ENCODE measurements around the gene KIF1B. TPM values are rescaled to one million over a fixed set of nuclear protein-coding genes. Genes with fewer than 3 reads are reported as not detected.

The KIF1B gene
- total and polyA plus RNA-seq, 9 of the 15 experiments (the other 6 are each of a cell fraction or from before 2014, with no cell fraction given), result 2.8 to 19.8 (median 11.9) TPM

GRCh38 chr1:10379676-10380075 is 169.3 kb downstream of the KIF1B start:
- H4K20me1 ChIP-seq (replicated peaks; ENCODE audit: control insufficient read depth, insufficient read depth, low read length), result no peaks in the 10 kb centered on the region
- no peaks in the 10 kb centered on the region for H3K9me3 ChIP-seq (replicated peaks; ENCODE audit: control insufficient read depth, insufficient read depth, low read depth, low read length)
- ChIA-PET CTCF (ENCODE audit: low intra/inter-chr PET ratio) (no interaction called here), POLR2A (no interaction called here)
- no TSS peak for BruUV-seq (replicated peaks)
- no peak overlapping the region for H3K4me3 ChIP-seq
- H3K79me2 ChIP-seq (ENCODE audit: control insufficient read depth, insufficient read depth, low read length), result no peaks in the 10 kb centered on the region
- WGBS (ENCODE audit: insufficient coverage, low coverage, missing lambda C conversion rate), result 87% methylated on average over 6 of the region's 6 CpGs
- in situ Hi-C loops (cut with MboI) (loop anchor here (5.0 kb wide), 1 partner anchor 118 kb away; no protein-coding TSS in a partner anchor), intact Hi-C loops (cut with micrococcal nuclease) (loop anchor here (5.0 kb wide), 1 partner anchor 93 kb away; the partner anchor contains the start of genes DFFA and PEX14)
- no peak overlapping the region for H3K27ac ChIP-seq (ENCODE audit: extremely low read depth, low read depth, low read length)
- H3K27me3 ChIP-seq (ENCODE audit: control insufficient read depth in 2 of 2, insufficient read depth in 2 of 2, low read length in 2 of 2), result no peaks in the 10 kb centered on the region
- FAIRE-seq, result no peak
- H3K9me1 ChIP-seq (ENCODE audit: control insufficient read depth, insufficient read depth, low read length), result no peaks in the 10 kb centered on the region
- no peak for ATAC-seq
- no peak overlapping the region for H2AFZ ChIP-seq (ENCODE audit: low read depth, low read length)
- no peak for TF ChIP-seq ZNF121 (CRISPR knock-in tag; conservative IDR thresholded peaks at IDR 0.05)
- TF ChIP-seq BRF1 (IDR thresholded peaks at IDR 0.05; ENCODE audit: borderline replicate concordance, extremely low read depth, insufficient read length), result no peak
- TF ChIP-seq TAF9B (IDR thresholded peaks at IDR 0.05; ENCODE audit: partially characterized antibody), result no peak
- TF ChIP-seq MECOM (CRISPR knock-in tag; IDR thresholded peaks at IDR 0.05), result no peak
- TF ChIP-seq IFI16 (CRISPR knock-in tag; IDR thresholded peaks at IDR 0.05), result no peak
- no peak for TF ChIP-seq SPI1 (IDR thresholded peaks at IDR 0.05; ENCODE audit: borderline replicate concordance, low read depth, low read length)
- no peak for TF ChIP-seq CBX2 (IDR thresholded peaks at IDR 0.05; ENCODE audit: insufficient read depth, low read length, poor library complexity, severe bottlenecking)
- TF ChIP-seq, protein P1, sequence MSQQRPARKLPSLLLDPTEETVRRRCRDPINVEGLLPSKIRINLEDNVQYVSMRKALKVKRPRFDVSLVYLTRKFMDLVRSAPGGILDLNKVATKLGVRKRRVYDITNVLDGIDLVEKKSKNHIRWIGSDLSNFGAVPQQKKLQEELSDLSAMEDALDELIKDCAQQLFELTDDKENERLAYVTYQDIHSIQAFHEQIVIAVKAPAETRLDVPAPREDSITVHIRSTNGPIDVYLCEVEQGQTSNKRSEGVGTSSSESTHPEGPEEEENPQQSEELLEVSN (IDR thresholded peaks at IDR 0.05; ENCODE audit: borderline replicate concordance in 1 of 2, extremely low read depth in 1 of 2, insufficient read depth in 1 of 2, insufficient read length in 1 of 2, low read depth in 1 of 2, low read length in 1 of 2, poor library complexity in 1 of 2, severe bottlenecking in 1 of 2), result no peak
- TF ChIP-seq RCOR1 (IDR thresholded peaks at IDR 0.05; ENCODE audit: borderline replicate concordance in 1 of 2, low read depth in 2 of 2, low read length in 2 of 2), result no peak
- TF ChIP-seq SRSF9 (IDR thresholded peaks at IDR 0.05; ENCODE audit: borderline replicate concordance, low read depth, low read length), result no peak
- TF ChIP-seq, protein P2, sequence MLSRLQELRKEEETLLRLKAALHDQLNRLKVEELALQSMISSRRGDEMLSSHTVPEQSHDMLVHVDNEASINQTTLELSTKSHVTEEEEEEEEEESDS (CRISPR knock-in tag; IDR thresholded peaks at IDR 0.05), result no peak
- no peak for TF ChIP-seq ARID2 (IDR thresholded peaks at IDR 0.05)
- TF ChIP-seq RBBP5 (IDR thresholded peaks at IDR 0.05; ENCODE audit: borderline replicate concordance, insufficient read depth, low read length, poor library complexity, severe bottlenecking), result no peak
- H3K4me2 ChIP-seq (ENCODE audit: insufficient read depth, low read length), result no peak overlapping the region
- H3K4me1 ChIP-seq (replicated peaks in 1 of 2; ENCODE audit: control insufficient read depth in 2 of 2, insufficient read depth in 2 of 2, low read length in 2 of 2), result peaks cover 8 to 11% of the 10 kb centered on the region in 2 experiments; a peak in 4 of 5 replicates
- H3K36me3 ChIP-seq (ENCODE audit: control insufficient read depth, insufficient read depth, low read length), result peaks cover 14% of the 10 kb centered on the region; the same call in 1 of the 3 replicates
- no peak for DNase-seq (ENCODE audit: extremely low read depth in 1 of 4, low spot score in 3 of 4)
- H3K9ac ChIP-seq (ENCODE audit: insufficient read depth in 1 of 2, low read depth in 2 of 2, low read length in 2 of 2), result peak overlapping the region in 1 of 2 experiments; percentile 50; a peak in 1 of 4 replicates
